RWPE2 (cell line): Measurements from ENCODE around the gene ACO1.

Experiments used
- ATAC-seq: fragments of 200-7000 bp; cut with Tn5 transposase; 3 replicates; pipeline ENCODE4 v1.9.1; 2021; ENCODE audit warnings: low read depth
- DNase-seq: peaks from one replicate; pipeline ENCODE4 v3.0.0-alpha.2; 2020; ENCODE audit warnings: low spot score
- H3K27ac ChIP-seq: fragments of 450-650 bp; 2 replicates; pipeline ENCODE4 v1.5.1; 2017; ENCODE audit warnings: mild to moderate bottlenecking; ENCODE audit not compliant: poor library complexity, severe bottlenecking
- H3K27me3 ChIP-seq: fragments of 250-450 bp; sonication (Bioruptor Pico); 2 replicates; pipeline ENCODE4 v1.5.1; 2021; ENCODE audit warnings: mild to moderate bottlenecking, moderate library complexity; ENCODE audit not compliant: insufficient read depth, poor library complexity, severe bottlenecking
- H3K36me3 ChIP-seq: fragments of 250-450 bp; sonication (Bioruptor Pico); 2 replicates; pipeline ENCODE4 v1.5.1; 2020; ENCODE audit warnings: low read depth, mild to moderate bottlenecking, moderate library complexity
- H3K4me1 ChIP-seq: fragments of 250-450 bp; sonication (Bioruptor Pico); 2 replicates; pipeline ENCODE4 v1.5.1; 2021; ENCODE audit warnings: mild to moderate bottlenecking, moderate library complexity; ENCODE audit not compliant: insufficient read depth, poor library complexity, severe bottlenecking
- H3K4me3 ChIP-seq: fragments of 250-450 bp; sonication (Bioruptor Pico); 2 replicates; pipeline ENCODE4 v1.5.1; 2021; ENCODE audit warnings: mild to moderate bottlenecking, moderate library complexity; ENCODE audit not compliant: severe bottlenecking
- H3K9me3 ChIP-seq: fragments of 250-450 bp; sonication (Bioruptor Pico); 2 replicates; pipeline ENCODE4 v1.5.1; 2021; ENCODE audit warnings: mild to moderate bottlenecking, moderate library complexity; ENCODE audit not compliant: severe bottlenecking
- CTCF ChIP-seq: fragments of 450-650 bp; IDR thresholded peaks from one replicate; pipeline ENCODE4 v1.5.1; 2017; ENCODE audit warnings: mild to moderate bottlenecking, moderate library complexity; ENCODE audit not compliant: poor library complexity, severe bottlenecking

ACO1 gene

DNA sequence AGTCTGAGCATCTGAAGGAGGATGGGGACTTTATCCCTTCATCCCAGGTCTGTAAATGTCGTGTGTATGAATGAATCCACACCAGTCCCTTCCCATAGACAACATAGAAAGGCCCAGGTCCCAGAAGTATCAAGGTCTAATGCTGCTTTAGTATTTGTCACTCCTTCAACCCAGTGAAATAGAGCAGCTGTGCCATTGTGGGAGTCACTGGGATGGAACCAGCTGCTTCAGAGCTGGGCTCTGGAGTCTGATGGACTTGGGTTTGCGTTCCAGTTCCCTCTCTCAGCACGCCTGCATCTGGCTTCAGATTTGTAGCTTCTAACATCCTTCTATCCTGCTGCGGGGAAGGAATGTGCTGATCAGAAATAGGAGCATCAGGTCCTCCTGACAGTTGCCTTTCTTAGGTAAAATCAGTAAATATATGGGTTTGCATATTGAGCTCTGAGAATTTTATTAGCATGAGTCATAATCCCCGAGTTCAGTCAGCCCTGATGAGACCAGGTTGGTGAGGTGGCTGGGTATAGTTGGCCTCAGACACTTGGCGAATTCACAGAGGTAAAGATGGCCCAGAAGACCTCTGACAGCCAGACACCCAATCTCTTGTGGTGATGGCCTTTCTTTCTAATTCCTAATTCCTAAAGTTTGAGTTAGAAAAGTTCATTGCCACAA is 10.1 kb downstream of the ACO1 start:
- H3K9me3 ChIP-seq = no peaks in the 10 kb centered on the region
- H3K27me3 ChIP-seq = no peaks in the 10 kb centered on the region
- ATAC-seq = peak; percentile 73
- H3K36me3 ChIP-seq = 0 out of 2 replicates have a peak, but pooled peaks cover 3% of the 10 kb centered on the region
- no peak for TF ChIP-seq CTCF
- peaks cover 24% of the 10 kb centered on the region for H3K4me1 ChIP-seq
- no peak for DNase-seq
- no peak overlapping the region for H3K4me3 ChIP-seq
- peak overlapping the region; percentile 84 for H3K27ac ChIP-seq

DNA sequence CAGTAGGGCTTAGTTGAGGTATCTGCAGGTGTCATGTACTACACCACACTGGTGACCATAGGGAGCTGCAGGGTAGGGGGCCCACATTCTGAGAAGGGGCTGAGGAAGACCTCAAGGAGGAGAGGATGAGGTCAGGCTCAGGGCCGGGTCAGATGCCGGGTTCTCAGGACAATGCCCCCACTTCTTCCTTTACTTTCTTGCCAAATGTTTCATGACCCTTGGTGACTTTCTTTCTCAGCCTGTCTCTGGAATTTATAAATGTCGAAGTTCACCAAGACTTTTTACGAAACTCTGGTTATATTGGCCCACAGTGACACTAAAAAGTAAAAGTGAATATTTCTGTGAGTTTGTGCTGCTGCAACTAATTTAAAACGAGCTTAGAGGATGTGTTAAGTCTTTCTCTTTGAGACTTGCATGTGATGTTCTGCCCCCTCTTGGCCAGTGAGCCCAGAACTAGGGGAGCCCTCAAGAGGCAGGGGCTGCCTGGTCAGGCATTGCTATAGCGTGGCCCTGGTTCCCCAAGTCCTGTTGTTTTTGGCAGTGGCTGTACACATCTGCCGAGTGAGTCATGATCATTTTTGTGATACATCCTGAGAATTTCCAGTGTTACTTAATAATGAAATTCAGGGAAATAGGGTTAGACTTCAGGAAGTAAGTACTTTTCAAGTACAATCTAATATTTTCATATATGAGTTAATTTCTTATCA is 11.2 kb downstream of the ACO1 start:
- no peak overlapping the region for H3K4me3 ChIP-seq
- ATAC-seq = peak; percentile 93

GRCh38 chr9:32398207-32398606 is 13.8 kb downstream of the ACO1 start:
- Histone ChIP-seq H3K36me3 (0 out of 2 replicates have a peak, but pooled peaks cover 3% of the 10 kb centered on the region), H3K4me1 (peaks cover 24% of the 10 kb centered on the region), H3K9me3 (no peaks in the 10 kb centered on the region), H3K27me3 (no peaks in the 10 kb centered on the region), H3K27ac (no peak overlapping the region), H3K4me3 (no peak overlapping the region)
- no peak for TF ChIP-seq CTCF
- DNase-seq (no peak), ATAC-seq (no peak)

More for the DNA sequence above, 11.2 kb downstream of the ACO1 start:
- Histone ChIP-seq H3K27ac (peak overlapping the region; percentile 84), H3K36me3 (0 out of 2 replicates have a peak, but pooled peaks cover 3% of the 10 kb centered on the region), H3K27me3 (no peaks in the 10 kb centered on the region), H3K4me1 (peaks cover 24% of the 10 kb centered on the region), H3K9me3 (no peaks in the 10 kb centered on the region)
- DNase-seq = peak; percentile 77
- TF ChIP-seq CTCF = peak; percentile 44

GRCh38 chr9:32399110-32399815 is 14.8 kb downstream of the ACO1 start:
- no peaks in the 10 kb centered on the region for H3K27me3 ChIP-seq
- peaks cover 23% of the 10 kb centered on the region for H3K4me1 ChIP-seq
- H3K36me3 ChIP-seq = no peaks in the 10 kb centered on the region
- H3K27ac ChIP-seq = no peak overlapping the region
- TF ChIP-seq CTCF = no peak
- DNase-seq = no peak
- no peak overlapping the region for H3K4me3 ChIP-seq
- no peaks in the 10 kb centered on the region for H3K9me3 ChIP-seq
- no peak for ATAC-seq
